ENCODE measurements around the gene RAD23A.
"Not testable (repeated sequence)": the region's sequence is repeated elsewhere in the genome, so short reads cannot be mapped to it uniquely, and the experiment has no call there.

RAD23A gene

DNA sequence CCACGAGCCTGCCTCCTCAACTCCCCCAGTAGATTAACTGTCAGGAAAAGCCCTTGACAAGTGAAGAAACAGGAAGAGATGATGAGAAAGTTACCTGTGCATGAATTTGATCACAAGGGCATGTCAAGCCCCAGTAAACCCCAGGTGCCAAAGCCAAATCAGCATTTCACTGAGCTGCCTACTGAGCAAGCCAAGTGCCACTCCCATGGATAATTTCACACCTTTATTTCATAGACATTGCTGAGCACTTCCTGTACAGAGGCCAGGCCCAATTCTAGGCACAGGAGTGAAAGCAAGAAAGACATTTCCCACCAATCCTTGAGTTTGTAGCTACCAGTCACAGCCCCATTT, 8.9 kb downstream of the RAD23A start:
- TF ChIP-seq, protein P1, sequence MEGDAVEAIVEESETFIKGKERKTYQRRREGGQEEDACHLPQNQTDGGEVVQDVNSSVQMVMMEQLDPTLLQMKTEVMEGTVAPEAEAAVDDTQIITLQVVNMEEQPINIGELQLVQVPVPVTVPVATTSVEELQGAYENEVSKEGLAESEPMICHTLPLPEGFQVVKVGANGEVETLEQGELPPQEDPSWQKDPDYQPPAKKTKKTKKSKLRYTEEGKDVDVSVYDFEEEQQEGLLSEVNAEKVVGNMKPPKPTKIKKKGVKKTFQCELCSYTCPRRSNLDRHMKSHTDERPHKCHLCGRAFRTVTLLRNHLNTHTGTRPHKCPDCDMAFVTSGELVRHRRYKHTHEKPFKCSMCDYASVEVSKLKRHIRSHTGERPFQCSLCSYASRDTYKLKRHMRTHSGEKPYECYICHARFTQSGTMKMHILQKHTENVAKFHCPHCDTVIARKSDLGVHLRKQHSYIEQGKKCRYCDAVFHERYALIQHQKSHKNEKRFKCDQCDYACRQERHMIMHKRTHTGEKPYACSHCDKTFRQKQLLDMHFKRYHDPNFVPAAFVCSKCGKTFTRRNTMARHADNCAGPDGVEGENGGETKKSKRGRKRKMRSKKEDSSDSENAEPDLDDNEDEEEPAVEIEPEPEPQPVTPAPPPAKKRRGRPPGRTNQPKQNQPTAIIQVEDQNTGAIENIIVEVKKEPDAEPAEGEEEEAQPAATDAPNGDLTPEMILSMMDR (conservative IDR thresholded peaks at IDR 0.05; ENCODE audit: low read depth), result no peak
- peak overlapping the region; percentile 80 for H3K27ac ChIP-seq
- POLR2A ChIA-PET (ENCODE audit: low non-redundant PET), result no interaction called here
- CTCF ChIA-PET, result interaction anchor here (1.7 kb wide), 1 partner anchor 11 kb away, joined by 16 read pairs; no protein-coding TSS in a partner anchor
- no peak for DNase-seq (ENCODE audit: low spot score)

DNA sequence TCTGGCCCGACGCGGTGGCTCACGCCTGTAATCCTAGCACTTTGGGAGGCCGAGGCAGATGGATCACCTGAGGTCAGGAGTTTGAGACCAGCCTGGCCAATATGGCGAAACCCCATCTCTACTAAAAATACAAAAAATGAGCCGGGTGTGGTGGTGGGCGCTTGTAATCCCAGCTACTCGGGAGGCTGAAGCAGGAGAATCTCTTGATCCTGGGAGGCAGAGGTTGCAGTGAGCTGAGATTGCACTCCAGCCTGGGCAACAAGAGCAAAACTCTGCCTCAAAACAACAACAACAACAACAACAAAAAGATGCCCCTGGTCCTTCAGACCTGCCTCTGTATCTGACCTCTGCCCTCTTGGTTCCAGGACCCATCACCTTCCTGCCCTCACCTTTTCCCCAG, 9.9 kb downstream of the RAD23A start:
- POLR2A ChIA-PET (ENCODE audit: low non-redundant PET); DNase-seq (ENCODE audit: low spot score): not testable (repeated sequence)
- CTCF ChIA-PET, result interaction anchor here (0.5 to 1.9 kb wide), 5 partner anchors 10 to 161 kb away, joined by 3 to 14 read pairs (median 5); no protein-coding TSS in a partner anchor
- peak overlapping the region; percentile 95 for H3K27ac ChIP-seq

DNA sequence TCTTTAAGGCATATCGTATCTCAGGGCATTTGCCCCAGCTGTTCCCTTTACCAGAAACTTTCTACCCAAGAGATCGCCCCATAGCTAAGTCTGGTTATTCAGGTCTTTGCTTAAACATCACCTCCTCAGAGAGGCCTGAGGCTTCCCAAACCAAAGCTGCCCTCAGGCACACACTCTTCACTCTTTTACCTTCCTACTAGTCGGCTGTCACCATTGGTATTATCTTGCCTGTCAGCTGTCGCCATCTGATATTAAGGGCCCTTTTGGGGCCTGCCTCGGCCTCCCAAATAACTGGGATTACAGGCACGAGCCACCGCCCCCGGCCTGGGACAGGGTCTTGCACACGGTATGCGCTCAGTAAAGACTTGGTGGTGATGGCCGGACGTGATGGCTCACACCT, 10.3 kb downstream of the RAD23A start:
- POLR2A ChIA-PET (ENCODE audit: low non-redundant PET), result no interaction called here

DNA sequence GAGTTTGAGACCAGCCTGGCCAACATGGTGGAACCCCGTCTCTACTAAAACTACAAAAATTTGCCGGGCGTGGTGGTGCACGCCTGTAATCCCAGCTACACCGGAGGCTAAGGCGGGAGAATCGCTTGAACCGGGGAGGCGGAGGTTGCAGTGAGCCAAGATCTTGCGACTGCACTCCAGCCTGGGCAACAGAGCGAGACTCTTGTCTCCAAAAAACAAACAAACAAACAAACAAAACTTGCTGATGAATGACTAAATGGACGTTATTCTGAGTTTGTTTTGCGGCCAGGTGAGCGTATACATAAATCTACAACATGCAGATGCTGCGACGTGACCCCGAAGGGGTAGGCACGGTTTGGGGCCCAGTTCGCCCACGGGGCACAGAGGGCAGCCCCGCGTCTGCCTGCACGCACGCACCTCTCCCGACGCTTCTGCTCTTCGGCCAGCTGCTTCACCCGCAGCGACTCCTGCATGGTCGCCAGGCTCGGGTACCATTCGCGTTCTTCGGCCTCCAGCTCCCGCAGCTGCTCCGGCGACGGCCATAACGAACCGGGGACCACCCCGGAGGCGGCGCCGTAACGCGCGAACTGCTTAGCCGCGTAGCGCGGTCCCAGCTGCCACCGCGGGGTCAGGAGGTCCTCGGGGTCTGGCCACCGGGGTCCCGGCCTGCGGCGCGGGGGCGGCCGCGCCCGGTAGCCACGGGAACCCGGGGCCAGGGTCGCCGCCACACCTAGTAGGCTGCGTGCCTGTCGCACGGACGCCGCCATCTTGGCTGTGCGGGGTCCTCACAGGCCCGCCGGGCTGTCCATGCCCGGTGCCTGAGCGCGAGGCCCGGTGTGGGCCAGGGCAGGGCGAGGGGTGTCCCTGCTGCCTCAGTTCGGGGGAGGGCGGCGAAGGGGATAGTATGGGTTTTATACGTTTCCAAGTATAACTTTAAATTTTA, 11.1 kb downstream of the RAD23A start, which contains the start of gene GADD45GIP1:
TSS of gene GADD45GIP1 (minus strand) at position 778 of the 943 bp plus-strand sequence. CDS start at position 767, 11 bp downstream.
- CTCF ChIA-PET, result interaction anchor here (1.3 to 1.9 kb wide), 2 partner anchors 9 to 21 kb away, joined by 5 to 14 read pairs; no protein-coding TSS in a partner anchor
- POLR2A ChIA-PET (ENCODE audit: low non-redundant PET), result no interaction called here
- DNase-seq (ENCODE audit: low spot score), result peak; percentile 86
- peak within 1 kb of the TSS; percentile 95 for H3K27ac ChIP-seq
- TF ChIP-seq, protein P1 (conservative IDR thresholded peaks at IDR 0.05; ENCODE audit: low read depth), result no peak

More for the DNA sequence above, 10.3 kb downstream of the RAD23A start:
- H3K27ac ChIP-seq, result peak overlapping the region; percentile 95
- TF ChIP-seq, protein P1 (conservative IDR thresholded peaks at IDR 0.05; ENCODE audit: low read depth), result no peak
- no peak for DNase-seq (ENCODE audit: low spot score)
- CTCF ChIA-PET, result interaction anchor here (0.5 to 1.9 kb wide), 5 partner anchors 9 to 162 kb away, joined by 3 to 14 read pairs (median 5); no protein-coding TSS in a partner anchor

DNA sequence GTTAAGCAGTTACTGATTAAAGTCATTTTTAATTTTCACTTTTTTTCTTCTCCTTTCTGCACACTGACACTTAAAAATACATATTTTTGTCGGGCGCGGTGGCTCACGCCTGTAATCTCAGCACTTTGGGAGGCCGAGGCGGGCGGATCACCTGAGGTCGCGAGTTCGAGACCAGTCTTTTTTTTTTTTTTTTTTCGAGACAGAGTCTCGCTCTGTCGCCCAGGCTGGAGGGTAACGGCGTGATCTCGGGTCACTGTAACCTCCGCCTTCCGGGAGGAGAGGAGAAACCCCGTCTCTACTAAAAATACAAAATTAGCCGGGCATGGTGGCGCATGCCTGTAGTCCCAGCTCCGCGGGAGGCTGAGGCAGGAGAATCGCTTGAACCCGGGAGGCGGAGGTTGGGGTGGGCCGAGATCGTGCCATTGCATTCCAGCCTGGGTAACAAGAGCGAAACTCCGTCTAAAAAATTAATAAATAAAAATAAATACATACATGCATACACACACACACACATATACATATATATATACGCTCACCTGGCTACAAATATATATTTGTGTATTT, 11.8 kb downstream of the RAD23A start:
- peak overlapping the region; percentile 95 for H3K27ac ChIP-seq
- POLR2A ChIA-PET (ENCODE audit: low non-redundant PET); DNase-seq (ENCODE audit: low spot score): not testable (repeated sequence)
- CTCF ChIA-PET, result interaction anchor here (1.9 kb wide), 1 partner anchor 8 kb away, joined by 14 read pairs; no protein-coding TSS in a partner anchor

DNA sequence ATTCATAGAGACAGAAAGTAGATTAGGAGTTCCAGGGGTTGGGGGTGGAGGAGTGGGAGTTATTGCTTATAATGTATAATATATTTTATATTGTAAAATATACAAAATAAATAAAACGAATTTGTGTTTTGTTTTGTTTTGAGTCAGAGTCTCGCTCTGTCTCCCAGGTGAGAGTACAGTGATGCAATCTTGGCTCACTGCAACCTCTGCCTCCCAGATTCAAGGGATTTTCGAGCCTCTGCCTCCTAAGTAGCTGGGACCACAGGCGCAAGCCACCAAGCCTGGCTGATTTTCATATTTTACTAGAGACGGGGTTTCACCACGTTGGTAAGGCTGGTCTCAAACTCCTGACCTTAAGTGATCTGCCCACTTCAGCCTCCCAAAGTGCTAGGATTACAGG, 13.8 kb downstream of the RAD23A start:
- ChIA-PET CTCF (no interaction called here), POLR2A (ENCODE audit: low non-redundant PET) (no interaction called here)
- TF ChIP-seq, protein P1 (conservative IDR thresholded peaks at IDR 0.05; ENCODE audit: low read depth), result no peak
- no peak overlapping the region for H3K27ac ChIP-seq
- DNase-seq (ENCODE audit: low spot score), result no peak

DNA sequence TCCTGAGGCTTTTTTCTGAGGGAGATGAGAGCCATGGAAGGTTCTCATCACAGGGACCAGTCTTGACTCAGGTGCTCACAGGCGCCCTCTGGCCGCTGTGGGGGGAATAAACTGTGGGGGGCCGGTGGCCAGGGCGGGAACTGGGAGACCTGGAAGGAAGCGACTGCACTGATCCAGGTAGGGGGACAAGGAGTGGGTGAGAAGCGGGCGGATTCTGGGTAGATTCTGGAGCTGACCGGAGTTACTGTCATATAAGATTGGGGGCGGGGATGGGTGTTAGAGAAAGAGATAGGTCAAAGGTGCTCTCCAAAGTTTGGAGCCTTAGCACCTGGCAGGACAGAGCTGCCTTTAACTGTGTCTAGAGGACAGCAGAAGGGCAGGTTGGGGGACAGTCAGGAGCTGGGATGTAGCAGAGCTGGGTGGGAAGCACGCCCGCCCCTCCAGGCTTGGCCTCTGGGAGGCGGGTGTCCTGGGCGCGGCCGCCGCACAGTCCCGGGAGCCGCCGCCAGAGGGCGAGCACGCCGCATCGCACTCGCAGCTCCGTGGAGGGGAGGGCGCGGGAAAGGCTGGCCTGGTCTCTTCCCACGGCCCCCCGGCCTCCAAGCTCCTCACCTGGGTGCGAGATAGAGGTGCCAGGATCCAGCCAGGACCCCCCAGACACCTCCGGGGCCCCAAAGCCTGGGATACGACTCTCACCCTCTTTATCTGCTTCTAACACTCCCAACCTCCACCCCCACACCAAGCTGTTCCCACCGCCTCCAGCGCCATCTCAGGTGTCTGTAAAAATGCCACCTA, 19.6 kb downstream of the RAD23A start:
- CTCF ChIA-PET, result interaction anchor here (0.5 to 2.3 kb wide), 39 partner anchors 9 to 624 kb away, joined by 3 to 35 read pairs (median 4); partner anchors contain the start of genes GADD45GIP1 and RAD23A
- POLR2A ChIA-PET (ENCODE audit: low non-redundant PET), result no interaction called here
- peak overlapping the region; percentile 77 for H3K27ac ChIP-seq
- peak; percentile 74 for DNase-seq (ENCODE audit: low spot score)
- TF ChIP-seq, protein P1 (conservative IDR thresholded peaks at IDR 0.05; ENCODE audit: low read depth), result peak; percentile 98
